ENCODE measurements around the gene NWD2.

DNA sequence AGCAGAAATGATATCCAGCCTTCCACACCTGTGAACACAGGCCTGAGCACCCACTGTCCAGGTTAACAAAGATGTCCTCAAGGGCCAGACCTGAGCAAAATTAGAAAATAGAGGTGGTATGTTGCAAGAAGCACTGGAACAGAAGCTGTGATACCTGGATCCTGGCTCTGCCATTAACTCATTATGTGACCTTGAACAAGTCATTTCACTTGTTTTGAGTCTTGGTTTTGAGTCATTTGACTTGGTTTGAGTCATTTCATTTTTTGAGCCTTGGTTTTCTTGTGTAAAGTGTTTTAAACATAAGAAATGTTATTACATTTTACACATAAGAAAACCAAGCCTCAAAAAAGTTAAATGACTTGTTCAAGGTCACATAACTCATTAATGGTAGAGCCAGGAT lies 2.9 kb upstream of the NWD2 start:
- TF ChIP-seq, protein P1, sequence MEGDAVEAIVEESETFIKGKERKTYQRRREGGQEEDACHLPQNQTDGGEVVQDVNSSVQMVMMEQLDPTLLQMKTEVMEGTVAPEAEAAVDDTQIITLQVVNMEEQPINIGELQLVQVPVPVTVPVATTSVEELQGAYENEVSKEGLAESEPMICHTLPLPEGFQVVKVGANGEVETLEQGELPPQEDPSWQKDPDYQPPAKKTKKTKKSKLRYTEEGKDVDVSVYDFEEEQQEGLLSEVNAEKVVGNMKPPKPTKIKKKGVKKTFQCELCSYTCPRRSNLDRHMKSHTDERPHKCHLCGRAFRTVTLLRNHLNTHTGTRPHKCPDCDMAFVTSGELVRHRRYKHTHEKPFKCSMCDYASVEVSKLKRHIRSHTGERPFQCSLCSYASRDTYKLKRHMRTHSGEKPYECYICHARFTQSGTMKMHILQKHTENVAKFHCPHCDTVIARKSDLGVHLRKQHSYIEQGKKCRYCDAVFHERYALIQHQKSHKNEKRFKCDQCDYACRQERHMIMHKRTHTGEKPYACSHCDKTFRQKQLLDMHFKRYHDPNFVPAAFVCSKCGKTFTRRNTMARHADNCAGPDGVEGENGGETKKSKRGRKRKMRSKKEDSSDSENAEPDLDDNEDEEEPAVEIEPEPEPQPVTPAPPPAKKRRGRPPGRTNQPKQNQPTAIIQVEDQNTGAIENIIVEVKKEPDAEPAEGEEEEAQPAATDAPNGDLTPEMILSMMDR (IDR thresholded peaks at IDR 0.05), result no peak
- TF ChIP-seq POLR2AphosphoS5 (IDR thresholded peaks at IDR 0.05), result no peak

All from prostate gland (tissue), 2 donors.